Tongue (tissue), 2 donors: ENCODE results near the gene C11orf52. TPM values are rescaled to one million over a fixed set of nuclear protein-coding genes. Genes with fewer than 3 reads are reported as not detected.
A peak's percentile ranks its signal among the peaks of the same experiment; 100 is the strongest.
"Not testable (repeated sequence)": the region's sequence is repeated elsewhere in the genome, so short reads cannot be mapped to it uniquely, and the experiment has no call there.

Experiments
- DNase-seq: peaks from one replicate; pipeline ENCODE4 v3.0.0-alpha.2; 2015
- total RNA-seq: library from RNA; depleted of rRNA; stranded (reverse); fragments of >200 nt; gene quantifications from one replicate; pipeline ENCODE4 v1.2.3, GENCODE V29; 2014

C11orf52 gene, protein sequence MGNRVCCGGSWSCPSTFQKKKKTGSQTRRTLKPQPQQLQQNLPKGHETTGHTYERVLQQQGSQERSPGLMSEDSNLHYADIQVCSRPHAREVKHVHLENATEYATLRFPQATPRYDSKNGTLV
- 1.8 TPM for total RNA-seq

DNA sequence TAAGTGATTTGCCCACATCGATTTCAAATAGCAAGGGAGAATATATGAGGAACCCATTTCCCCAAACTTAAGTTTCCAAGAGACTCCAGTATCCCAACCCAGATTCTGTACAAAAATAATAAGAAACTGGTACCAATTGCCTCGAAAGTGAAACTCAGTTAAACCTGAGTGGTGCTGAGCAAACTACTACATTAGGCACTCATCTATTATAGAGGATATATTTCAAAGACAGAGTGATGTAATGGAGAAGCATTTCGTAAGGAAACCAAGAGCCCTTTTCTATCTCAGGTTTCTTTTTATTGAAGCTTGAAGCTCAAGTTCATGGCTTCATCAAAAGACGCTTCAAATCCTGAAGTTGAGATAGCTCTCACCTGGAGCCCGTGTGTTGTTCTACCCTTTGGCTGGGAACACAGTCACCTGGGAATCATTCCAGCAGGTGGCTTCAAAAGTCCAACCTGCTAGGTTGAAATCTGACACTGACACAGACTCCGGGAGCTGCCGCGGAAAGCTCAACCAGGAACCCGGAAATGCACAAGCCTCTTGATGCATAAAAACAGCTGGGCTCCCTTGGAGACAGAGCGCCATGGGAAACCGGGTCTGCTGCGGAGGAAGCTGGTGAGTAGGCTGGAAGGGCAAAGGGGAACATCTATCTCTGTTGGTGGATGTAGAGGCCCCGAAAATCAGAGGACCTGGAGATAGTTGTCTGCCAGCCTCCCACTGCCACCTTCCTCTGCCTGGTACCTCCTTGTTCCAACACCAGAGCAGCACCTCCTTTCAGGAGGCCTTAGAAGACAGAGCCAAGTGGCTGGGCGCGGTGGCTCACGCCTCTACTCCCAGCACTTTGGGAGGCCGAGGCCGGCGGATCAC, at the start of gene C11orf52:
C11orf52 (plus strand) TSS at position 524 of the 867 bp plus-strand sequence; CDS start at position 584, 60 bp downstream.
- peak; percentile 87 for DNase-seq

DNA sequence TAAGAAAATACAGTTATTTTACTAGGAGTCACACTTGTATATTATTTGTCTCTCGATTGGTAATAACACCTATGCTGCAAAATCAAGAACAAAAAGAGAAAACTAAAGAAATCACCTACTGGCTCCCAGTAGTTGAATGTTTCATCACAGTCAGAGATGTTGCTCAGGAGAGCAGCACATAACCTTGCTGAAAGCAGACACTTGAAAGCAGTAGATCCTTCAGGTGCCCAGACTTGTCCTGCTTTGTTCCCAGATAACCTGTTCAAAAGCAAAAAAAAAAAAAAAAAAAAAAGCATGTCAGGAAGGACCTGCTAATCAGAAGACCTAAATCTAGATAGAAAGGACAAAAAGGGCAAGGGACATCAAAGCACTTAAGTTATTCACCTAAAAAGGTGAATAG, 48.6 kb upstream of the C11orf52 start:
- DNase-seq: peak; percentile 8

DNA sequence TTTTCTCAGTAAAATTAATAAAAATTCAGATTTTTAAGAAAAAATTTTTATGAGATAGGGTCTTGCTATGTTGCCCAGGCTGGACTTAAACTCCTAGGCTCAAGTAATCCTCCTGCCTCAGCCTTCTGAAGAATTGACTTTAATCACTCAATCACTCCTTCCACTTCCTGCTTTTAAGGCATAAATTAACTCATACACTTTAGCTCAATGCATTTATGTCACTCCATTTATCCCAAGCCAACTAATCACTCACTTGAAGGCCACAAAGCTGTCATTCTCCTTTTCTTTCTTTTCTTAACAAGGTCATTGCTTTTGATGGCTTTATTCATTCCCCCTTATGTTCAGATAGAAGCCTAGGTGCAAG, 48.2 kb upstream of the C11orf52 start:
- DNase-seq: no peak

DNA sequence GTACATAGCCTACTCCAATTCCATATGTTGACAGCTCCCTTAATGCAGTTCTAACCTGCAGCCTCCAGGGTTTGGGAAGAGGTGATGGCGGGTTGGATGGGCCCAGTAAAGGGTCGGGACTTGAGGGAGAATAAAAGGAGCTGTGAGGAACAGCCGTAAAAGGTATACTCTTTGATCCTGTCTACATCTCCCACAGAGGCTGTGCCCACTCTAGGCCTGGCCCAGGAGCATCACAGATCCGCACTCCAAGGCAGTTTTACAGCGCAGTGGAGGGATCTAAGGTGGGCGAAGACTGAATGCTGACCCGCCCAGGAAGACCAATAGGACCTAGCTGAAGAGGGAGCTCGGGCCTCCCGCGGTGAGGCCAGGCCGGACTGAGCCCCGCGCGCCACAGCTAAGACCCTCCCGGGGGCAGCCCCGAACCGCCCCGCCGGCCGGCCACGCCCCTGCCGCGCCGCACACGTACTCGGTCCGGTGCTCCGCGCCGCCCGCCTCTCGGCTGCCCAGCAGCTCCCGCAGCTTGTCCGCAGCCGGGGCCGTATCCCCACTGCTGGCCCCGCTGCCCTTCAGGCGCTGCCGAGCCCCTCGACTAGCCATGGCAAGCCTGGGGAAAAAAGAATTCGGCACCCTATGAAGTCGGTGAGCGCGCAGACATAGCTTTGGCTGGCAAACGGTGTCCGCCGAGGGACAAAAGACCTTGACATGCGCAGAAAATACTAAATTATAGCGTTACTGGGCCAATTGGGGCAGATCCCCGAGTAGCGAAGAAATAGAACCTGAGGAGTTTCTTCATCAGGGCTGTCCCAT, 47.6 kb upstream of the C11orf52 start, which contains the start of gene ALG9:
ALG9 (minus strand) TSS at position 696 of the 807 bp plus-strand sequence; CDS start at position 597, 99 bp downstream.
- DNase-seq: peak; percentile 91

DNA sequence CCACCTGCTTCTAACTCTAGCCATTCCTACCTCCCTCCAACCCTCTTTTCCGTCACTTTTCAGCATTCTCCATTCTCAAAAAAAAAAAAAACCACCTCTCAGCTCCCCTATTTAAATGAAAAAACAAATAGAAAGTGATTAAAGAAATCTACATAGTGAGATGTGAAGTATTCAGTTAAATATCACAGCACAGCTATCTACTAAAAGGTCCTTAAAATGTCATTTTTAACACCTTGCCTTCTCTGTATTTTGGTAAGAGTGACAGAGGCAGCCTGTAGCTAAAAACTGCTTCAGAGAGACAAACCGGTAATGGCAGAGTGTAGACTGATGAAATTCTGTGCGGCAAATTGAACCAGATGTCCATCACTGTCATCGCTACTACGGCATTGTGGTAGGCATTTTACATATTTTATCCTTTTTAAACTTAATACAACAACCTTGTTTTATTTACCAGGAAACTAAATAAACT, 47.0 kb upstream of the C11orf52 start:
- DNase-seq: no peak

DNA sequence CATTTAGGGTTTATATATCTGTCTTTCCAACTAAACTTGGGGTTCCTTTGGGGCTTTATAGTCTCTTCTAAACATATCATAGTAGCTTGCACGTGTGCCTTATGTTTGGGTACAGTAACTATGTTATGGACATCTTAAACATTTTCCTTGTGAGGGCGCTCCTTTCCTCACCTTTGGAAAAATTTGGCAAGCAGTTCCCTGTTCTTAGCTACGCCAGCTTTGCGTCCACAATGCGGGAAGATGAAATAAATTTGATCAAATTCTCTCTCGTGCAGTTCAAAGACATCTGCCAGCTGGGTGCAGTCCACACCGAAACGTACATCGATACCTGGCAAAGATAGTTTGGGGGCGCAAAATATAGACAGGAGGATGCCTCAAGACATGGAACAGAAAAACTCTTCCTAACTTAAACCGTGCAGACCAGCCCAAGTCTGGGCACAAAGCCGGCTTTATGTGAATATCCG, 40.3 kb upstream of the C11orf52 start:
- no peak for DNase-seq

DNA sequence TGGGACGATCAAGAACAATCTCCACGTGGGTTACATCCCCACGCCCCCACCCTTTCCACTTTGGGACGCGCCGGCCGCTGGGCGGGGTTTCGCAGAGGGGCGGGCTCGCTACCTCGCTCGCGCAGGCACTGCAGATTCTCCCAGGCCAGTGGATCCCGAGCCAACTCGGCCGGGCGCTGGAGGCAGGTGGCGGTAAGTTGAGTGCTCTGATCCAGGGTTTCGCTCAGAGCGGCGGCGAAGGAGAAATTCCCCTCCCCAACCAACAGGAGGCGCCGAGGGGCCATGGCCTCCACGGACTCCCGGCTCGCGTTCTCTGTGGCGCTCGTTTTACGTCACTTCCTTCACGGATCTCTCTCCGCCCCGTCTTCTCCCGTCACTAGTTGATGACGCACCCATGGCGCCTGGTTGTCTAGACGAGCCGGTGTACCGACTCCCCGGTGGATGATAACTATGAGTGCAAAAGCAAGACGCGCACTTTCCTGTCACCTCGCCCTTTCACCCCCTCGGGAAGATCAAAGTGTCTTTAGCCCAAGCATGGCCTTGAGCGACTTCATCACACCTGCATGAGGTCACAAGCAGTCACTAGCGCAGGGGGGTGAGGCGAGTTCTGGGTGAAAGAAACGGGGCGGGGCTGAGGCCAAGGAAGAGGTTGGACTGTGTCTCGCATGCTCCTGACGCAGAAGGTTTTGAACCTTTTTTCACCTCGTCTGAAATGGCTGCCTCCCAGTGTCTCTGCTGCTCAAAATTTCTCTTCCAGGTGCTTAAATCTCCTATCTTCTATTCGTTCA, 39.7 kb upstream of the C11orf52 start, which contains the start of the genes CFAP68 and FDXACB1:
CFAP68 (plus strand) TSS at position 693 of the 788 bp plus-strand sequence; CDS start at position 713, 20 bp downstream.
FDXACB1 (minus strand) TSS at position 317 of the 788 bp plus-strand sequence; CDS start at position 284, 33 bp downstream.
- peak; percentile 99 for DNase-seq

DNA sequence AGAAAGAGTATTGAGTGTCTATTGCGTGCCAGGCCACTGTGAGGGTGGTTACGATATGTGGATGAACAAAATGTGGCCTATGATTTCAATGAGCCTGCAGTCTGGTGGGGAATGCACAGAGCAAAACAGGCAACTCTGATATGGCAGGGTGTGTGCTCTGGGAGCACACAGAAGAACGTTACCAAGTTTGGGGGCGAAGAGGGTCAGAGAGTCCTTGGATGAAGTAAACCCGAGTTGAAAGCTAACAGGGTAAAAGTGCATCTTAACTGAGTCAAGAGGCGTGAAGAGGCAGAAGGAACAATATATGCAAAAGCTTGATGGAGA, 39.1 kb upstream of the C11orf52 start:
- DNase-seq: no peak

DNA sequence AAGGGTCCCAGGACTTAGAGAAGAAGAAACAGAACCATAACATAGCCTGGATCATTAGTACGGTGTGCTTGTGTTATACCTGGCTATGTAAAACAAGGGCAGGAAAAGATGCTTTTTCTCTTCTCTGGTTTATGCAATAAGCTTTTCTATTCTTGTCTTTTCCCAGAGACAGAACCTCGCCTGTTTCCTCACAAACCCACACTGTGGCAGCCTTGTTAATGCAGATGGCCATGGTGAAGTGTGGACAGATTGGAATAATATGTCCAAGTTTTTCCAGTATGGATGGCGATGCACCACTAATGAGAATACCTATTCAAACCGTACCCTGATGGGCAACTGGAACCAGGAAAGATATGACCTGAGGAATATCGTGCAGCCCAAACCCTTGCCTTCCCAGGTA, 36.5 kb upstream of the C11orf52 start:
- DNase-seq: no peak

DNA sequence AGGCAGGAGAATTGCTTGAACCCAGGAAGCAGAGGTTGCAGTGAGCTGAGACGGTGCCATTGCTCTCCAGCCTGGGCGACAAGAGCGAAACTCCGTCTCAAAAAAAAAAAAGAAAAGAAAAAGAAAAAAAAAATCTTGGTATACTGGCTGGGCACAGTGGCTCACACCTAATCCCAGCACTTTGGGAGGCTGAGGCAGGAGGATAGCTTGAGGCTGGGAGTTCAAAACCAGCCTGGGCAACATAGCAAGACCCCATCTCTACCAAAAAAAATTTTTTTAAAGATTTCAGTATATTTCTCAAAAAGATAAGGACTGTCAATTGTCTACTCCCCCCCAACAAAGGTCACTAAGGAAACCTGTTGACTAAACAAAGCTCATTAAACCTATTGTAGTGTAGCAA, 33.7 kb upstream of the C11orf52 start:
- DNase-seq: not testable (repeated sequence)

DNA sequence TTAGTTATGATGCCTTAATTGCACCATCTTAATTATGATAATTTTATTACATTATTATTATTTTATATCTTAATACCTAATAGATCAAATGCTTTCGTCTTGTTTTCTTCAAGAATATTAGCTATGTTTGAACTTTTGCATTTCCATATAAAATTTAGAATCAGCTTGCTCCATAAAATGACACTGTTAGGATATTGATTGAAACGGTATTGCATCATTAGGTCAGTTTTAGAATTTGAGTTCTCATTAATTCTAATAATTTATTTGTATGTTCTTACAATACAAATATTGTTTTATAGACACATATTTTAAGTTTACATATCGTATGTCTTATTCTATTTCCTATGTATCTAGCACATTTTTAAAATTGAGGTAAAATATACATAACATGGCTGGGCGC, 32.7 kb upstream of the C11orf52 start:
- DNase-seq: no peak

DNA sequence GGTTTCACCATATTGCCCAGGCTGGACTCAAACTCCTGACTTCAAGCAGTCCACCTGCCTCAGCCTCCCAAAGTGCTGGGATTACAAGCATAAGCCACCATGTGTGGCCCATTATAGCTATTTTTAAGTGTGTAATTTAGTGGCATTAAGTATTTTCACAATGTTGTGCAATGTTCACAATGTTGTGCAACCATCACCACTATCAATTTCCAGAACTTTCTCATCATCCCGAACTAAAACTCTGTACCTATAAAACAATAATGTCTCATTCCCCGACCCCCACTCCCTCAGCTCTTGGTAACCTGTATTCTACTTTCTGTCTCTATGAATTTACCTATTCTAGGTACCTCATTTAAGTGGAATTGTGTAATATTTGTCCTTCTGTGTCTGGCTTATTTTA, 31.9 kb upstream of the C11orf52 start:
- no peak for DNase-seq

DNA sequence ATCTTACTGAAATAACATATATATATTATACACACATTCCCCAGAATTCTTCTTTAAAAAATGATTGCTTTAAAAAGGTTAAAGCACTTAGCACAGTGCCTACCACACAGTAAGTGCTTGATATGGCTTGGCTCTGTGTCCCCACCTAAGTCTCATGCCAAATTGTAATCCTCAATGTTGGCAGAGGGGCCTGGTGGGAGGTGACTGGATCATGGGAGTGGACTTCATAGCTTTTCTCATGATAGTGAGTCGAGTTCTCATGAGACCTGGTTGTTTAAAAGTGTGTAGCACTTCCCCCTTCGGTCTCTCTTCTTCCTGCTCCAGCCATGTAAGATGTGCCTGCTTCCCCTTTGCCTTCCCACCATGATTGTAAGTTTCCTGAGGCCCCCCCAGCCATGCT, 13.3 kb upstream of the C11orf52 start:
- peak; percentile 67 for DNase-seq

DNA sequence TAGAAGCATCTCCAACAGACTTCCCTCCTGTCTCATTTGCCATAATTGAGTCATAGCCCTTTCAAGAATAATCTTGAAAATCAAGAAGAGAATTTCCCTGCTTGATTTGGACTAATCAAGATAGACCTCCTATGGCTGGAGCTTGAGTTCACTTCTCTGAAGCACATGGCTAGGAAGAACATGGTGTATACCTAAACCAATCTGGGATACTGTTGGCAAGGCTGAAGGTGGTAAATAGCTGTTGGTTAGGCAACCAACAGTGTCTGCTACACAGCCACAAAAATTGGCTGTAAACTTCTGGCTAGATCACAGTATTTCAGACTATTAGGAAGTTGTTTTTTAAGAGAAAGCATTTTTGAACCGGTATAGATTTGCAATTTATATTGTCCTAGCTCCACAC, 12.0 kb upstream of the C11orf52 start:
- DNase-seq: no peak

DNA sequence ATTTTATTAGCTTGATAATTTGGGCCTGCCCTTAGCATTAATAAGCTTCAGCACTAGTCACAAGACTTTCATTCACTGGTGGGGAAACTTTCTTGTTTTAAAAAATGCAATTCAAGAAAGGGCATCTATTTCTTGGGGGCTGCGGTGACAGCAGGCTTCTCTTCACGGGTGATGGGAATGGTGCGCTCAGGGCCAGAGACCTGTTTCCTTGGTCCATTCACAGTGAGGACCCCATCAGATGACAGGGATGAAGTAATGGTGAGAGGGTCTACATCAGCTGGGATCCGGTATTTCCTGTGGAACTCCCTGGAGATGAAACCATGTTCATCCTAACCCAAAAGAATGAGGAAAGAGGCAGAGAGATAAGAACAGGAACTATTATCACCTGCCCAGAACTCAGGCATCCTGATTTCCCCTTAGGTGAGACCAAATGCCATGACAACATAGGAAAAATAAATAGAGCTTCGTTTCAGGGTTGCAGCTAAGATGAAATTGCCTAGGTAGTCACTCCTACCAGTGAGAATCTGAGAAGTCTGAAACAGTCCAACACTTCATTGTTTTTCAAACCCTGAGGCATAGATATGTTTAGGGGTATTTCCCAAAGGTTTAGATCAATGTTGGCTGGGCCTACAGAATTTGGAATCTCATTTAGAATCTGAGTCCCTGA, 9.9 kb upstream of the C11orf52 start:
- DNase-seq: no peak

DNA sequence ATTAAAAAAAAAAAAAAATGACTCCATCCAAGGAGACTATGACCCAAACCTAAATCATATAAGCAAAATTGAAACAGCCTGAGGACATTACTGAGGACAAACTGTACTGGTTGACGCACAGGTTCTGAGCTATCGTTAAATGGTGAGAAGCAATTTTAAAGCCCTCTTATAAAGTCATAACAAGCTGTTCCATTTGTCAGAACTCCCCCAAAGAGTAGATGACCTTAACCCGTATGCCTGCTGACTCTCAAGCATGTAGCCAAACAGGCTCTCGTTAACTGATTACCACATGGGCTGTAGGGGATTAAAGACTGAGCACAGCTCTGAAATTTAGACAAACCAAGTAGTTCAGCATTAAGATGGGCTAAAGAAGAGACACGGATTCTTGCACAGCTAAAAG, 9.3 kb upstream of the C11orf52 start:
- DNase-seq: no peak

DNA sequence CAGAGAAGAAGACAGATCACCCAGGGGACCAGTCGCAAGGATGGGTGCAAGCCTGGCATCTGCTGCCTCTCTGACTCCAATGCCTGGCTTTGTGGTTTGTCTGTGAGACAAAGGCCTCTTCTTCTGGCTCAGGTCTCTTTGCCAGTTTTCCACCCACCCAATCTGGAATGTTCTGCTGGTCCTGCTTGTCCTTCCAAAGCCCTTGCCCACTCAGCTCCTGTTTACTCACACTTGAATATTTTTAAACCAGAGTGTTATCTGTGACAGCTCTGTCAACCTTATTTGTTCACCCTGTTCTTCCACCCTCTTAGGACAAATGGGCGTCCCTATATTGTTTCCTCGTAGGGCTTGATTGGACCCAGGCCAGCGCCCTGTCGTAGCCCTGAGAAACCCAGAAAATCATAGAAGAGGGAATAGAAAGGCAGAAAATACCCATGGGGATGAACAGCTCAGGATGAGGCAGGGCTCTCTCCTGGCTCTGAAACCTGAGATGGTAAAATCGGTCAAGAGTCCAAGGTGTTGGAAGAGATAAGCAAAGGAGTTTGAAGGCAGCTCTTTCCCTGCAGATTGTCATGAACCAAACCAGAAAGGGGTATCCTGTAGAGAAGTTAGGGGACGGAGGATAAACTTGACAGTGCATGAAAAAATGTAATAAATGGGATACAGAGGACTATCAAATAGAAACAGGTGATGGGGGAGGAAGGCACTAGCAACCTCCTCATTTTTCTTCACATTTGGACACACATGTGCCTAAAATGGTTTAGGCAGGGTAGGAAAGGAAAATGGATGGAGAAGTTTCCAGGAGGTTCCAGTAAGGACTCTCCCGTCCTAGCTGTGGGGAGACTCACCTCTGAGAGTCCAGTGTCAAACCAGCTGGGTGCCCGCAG, 7.8 kb upstream of the C11orf52 start:
- DNase-seq: no peak

DNA sequence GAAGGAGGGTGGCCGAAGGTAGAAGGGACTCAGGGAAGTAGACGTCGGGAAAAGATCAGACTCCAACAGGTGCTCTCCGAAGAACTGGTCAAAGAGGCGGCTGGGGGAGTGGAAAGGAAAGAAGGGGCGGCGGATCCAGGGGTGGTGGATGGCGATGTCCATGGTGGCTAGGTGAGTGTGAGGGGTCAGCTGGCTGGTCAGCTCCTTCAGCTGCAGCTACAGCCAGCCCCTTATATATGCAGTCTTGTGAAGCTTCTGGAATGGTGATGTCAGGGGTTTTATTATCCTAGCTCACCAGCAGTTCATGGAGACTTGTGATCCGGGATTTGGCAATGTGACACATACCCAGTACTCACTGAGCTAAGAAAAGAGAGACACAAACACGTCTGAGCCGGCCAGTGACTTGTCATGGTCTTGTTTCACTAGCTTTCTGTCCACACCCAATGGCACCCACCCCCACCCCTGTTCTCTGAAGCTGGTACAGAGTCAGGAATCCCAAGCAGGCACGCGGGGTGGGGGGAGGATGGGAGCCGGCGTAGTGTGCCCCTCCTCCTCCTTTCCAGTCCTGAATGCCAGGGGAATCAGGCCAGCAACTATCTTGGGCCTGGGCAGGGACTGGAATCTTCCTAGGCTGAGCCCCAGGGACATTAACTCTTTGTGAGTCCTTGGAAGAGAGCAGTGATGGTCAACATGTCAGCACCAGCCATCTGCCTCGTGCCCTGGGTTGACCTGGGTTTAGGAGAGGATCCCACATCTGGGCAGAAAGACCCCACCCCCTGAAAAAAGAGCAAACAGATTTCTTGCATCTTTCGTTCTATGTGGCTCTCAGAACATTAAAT, 6.9 kb upstream of the C11orf52 start, which contains the start of gene CRYAB:
CRYAB (minus strand) TSS at position 208 of the 839 bp plus-strand sequence; CDS start at position 162, 46 bp downstream.
- peak; percentile 95 for DNase-seq

DNA sequence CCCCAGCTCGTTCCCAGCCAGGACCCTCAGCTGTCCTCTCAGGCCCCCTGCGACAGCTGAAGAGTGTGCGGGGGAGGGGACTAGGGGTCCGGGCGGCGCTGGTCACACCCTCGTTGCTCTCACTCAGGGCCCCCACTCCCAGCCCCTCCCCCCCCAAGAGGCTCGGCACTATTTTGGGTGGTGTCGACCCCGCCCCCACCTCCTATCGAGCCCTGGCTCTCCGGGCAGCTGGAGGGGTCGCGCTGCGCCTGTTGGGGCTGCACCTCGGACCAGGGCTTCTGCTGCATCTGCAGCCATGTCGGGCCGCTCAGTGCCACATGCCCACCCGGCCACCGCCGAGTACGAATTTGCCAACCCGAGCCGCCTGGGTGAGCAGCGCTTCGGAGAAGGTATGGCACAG, 6.2 kb upstream of the C11orf52 start, which contains the start of gene HSPB2:
HSPB2 (plus strand) TSS at position 200 of the 400 bp plus-strand sequence; CDS start at position 296, 96 bp downstream.
- DNase-seq: peak; percentile 88
